Neural progenitor cell (in vitro differentiated cells): ENCODE measurements around the gene PWWP2B. TPM values are rescaled to one million over a fixed set of nuclear protein-coding genes. Genes with fewer than 3 reads are reported as not detected.

Source experiments
- DNase-seq: peaks from one replicate; pipeline ENCODE4 v3.0.0-alpha.2; 2016; ENCODE audit warnings: low spot score
- H2AFZ ChIP-seq: fragments of 200-600 bp; sonication (generic); replicated peaks from 2 replicates; pipeline ENCODE4 v1.6.1; 2016; ENCODE audit warnings: antibody characterized with exemption
- H3F3A ChIP-seq: fragments of 200-600 bp; sonication (generic); 2 replicates; pipeline ENCODE4 v1.6.1; 2016; ENCODE audit warnings: antibody characterized with exemption, low read depth
- H3K27ac ChIP-seq: fragments of 200-600 bp; sonication (generic); 2 replicates; pipeline ENCODE4 v1.5.1; 2016; ENCODE audit warnings: mild to moderate bottlenecking
- H3K27me3 ChIP-seq: fragments of 200-600 bp; sonication (generic); 2 replicates; pipeline ENCODE4 v1.6.1; 2016; ENCODE audit warnings: mild to moderate bottlenecking, moderate library complexity
- H3K36me3 ChIP-seq: fragments of 200-600 bp; sonication (generic); 2 replicates; pipeline ENCODE4 v1.5.1; 2016
- H3K4me1 ChIP-seq: fragments of 200-600 bp; sonication (generic); 2 replicates; pipeline ENCODE4 v1.6.1; 2016; ENCODE audit warnings: mixed run types
- H3K4me2 ChIP-seq: fragments of 200-600 bp; sonication (generic); 2 replicates; pipeline ENCODE4 v1.6.1; 2016
- H3K4me3 ChIP-seq: fragments of 200-600 bp; sonication (generic); 2 replicates; pipeline ENCODE4 v1.5.1; 2016
- H3K79me2 ChIP-seq: fragments of 200-600 bp; sonication (generic); 2 replicates; pipeline ENCODE4 v1.6.1; 2016; ENCODE audit warnings: low read depth
- H3K9ac ChIP-seq: fragments of 200-600 bp; sonication (generic); 2 replicates; pipeline ENCODE4 v1.6.1; 2016
- H3K9me3 ChIP-seq: fragments of 200-600 bp; sonication (generic); 2 replicates; pipeline ENCODE4 v1.5.1; 2016; ENCODE audit warnings: low read depth
- H4K20me1 ChIP-seq: fragments of 200-600 bp; sonication (generic); 2 replicates; pipeline ENCODE4 v1.6.1; 2016; ENCODE audit warnings: low read depth
- H3K27ac Mint-ChIP-seq: 3 replicates; pipeline ENCODE4 v1.8.0; 2021; ENCODE audit warnings: mixed read lengths
- H3K27me3 Mint-ChIP-seq: 2 replicates; pipeline ENCODE4 v1.8.0; 2022; ENCODE audit warnings: low read depth, mild to moderate bottlenecking, inconsistent platforms, moderate library complexity, mixed read lengths; ENCODE audit not compliant: insufficient read depth
- H3K36me3 Mint-ChIP-seq: 3 replicates; pipeline ENCODE4 v1.8.0; 2021; ENCODE audit warnings: mixed read lengths
- H3K4me1 Mint-ChIP-seq: 3 replicates; pipeline ENCODE4 v1.8.0; 2021; ENCODE audit warnings: mixed read lengths
- H3K4me3 Mint-ChIP-seq: 3 replicates; pipeline ENCODE4 v1.8.0; 2021; ENCODE audit warnings: mild to moderate bottlenecking, moderate library complexity, mixed read lengths
- H3K9me3 Mint-ChIP-seq: 3 replicates; pipeline ENCODE4 v1.8.0; 2020; ENCODE audit warnings: mixed read lengths
- EZH2 ChIP-seq: fragments of 200-600 bp; sonication (generic); IDR thresholded peaks from 2 replicates; pipeline ENCODE4 v1.6.1; 2017; ENCODE audit warnings: antibody characterized with exemption, mild to moderate bottlenecking, moderate library complexity
- EZH2phosphoT487 ChIP-seq: fragments of 200-600 bp; sonication (generic); IDR thresholded peaks from 2 replicates; pipeline ENCODE4 v1.6.1; 2017; ENCODE audit warnings: antibody characterized with exemption
- total RNA-seq: library from RNA; depleted of rRNA; stranded (reverse); fragments of >200 nt; gene quantifications from 2 replicates; pipeline ENCODE4 v1.2.3, GENCODE V29; 2015; ENCODE audit warnings: low replicate concordance
- TF ChIP-seq, protein P1 (sequence below): fragments of 200-600 bp; sonication (generic); IDR thresholded peaks from 2 replicates; pipeline ENCODE4 v1.5.1; 2017; ENCODE audit warnings: antibody characterized with exemption, mild to moderate bottlenecking

PWWP2B gene
- total RNA-seq, 1 donor from 2014 or later = 0.34 TPM

DNA sequence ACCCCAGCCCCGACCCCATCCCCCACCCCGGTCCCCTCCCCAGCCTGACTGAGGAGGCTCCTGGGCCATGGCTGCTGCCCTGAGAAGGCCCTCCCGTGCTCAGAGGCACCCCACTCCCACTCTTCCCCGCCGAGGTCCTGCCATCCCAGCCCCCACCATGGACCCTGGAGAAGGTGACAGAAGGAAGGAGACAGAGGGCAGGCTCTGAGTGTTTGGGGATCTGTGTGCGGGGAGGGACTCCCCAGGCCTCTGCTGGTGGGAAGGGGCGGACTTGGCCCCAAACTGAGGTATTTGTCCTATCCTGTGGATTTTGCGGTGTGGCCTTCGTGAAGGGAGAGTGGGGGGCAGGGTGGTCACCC is 53.4 kb downstream of the PWWP2B start:
- Histone ChIP-seq H3K4me2 (no peak overlapping the region), H2AFZ (no peak overlapping the region), H3K79me2 (no peaks in the 10 kb centered on the region), H4K20me1 (peaks cover 4% of the 10 kb centered on the region), H3K9me3 (no peaks in the 10 kb centered on the region), H3F3A (peaks cover 20% of the 10 kb centered on the region), H3K27me3 (peaks cover 6% of the 10 kb centered on the region), H3K4me1 (peaks cover 15% of the 10 kb centered on the region), H3K9ac (no peak overlapping the region), H3K27ac (no peak overlapping the region), H3K36me3 (no peaks in the 10 kb centered on the region), H3K4me3 (no peak overlapping the region)
- Mint-ChIP-seq H3K4me3 (no peak overlapping the region), H3K4me1 (peaks cover 18% of the 10 kb centered on the region), H3K27me3 (peaks cover 7% of the 10 kb centered on the region), H3K27ac (no peak overlapping the region), H3K9me3 (no peaks in the 10 kb centered on the region), H3K36me3 (no peaks in the 10 kb centered on the region)
- DNase-seq = no peak
- TF ChIP-seq, protein P1, sequence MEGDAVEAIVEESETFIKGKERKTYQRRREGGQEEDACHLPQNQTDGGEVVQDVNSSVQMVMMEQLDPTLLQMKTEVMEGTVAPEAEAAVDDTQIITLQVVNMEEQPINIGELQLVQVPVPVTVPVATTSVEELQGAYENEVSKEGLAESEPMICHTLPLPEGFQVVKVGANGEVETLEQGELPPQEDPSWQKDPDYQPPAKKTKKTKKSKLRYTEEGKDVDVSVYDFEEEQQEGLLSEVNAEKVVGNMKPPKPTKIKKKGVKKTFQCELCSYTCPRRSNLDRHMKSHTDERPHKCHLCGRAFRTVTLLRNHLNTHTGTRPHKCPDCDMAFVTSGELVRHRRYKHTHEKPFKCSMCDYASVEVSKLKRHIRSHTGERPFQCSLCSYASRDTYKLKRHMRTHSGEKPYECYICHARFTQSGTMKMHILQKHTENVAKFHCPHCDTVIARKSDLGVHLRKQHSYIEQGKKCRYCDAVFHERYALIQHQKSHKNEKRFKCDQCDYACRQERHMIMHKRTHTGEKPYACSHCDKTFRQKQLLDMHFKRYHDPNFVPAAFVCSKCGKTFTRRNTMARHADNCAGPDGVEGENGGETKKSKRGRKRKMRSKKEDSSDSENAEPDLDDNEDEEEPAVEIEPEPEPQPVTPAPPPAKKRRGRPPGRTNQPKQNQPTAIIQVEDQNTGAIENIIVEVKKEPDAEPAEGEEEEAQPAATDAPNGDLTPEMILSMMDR = no peak
- TF ChIP-seq EZH2phosphoT487 (no peak), EZH2 (no peak)

- peaks cover 19% of the 10 kb centered on the region for H3F3A ChIP-seq
- H3K4me3 Mint-ChIP-seq = no peak overlapping the region
- H3K9me3 ChIP-seq = no peaks in the 10 kb centered on the region
- no peaks in the 10 kb centered on the region for H3K36me3 Mint-ChIP-seq
- H3K9me3 Mint-ChIP-seq = no peaks in the 10 kb centered on the region
- no peak overlapping the region for H2AFZ ChIP-seq
- H4K20me1 ChIP-seq = peaks cover 4% of the 10 kb centered on the region
- no peak overlapping the region for H3K4me3 ChIP-seq
- no peak overlapping the region for H3K27ac ChIP-seq
- H3K27ac Mint-ChIP-seq = no peak overlapping the region
- H3K36me3 ChIP-seq = no peaks in the 10 kb centered on the region
- no peak overlapping the region for H3K4me2 ChIP-seq
- H3K4me1 ChIP-seq = peaks cover 13% of the 10 kb centered on the region
- peaks cover 16% of the 10 kb centered on the region for H3K4me1 Mint-ChIP-seq
- no peak for TF ChIP-seq EZH2
- peaks cover 6% of the 10 kb centered on the region for H3K27me3 ChIP-seq
- H3K27me3 Mint-ChIP-seq = peaks cover 6% of the 10 kb centered on the region
- DNase-seq = no peak
- H3K9ac ChIP-seq = no peak overlapping the region
- H3K79me2 ChIP-seq = no peaks in the 10 kb centered on the region
Observed at GRCh38 chr10:132450825-132451505, 54.0 kb downstream of the PWWP2B start.

- no peak overlapping the region for H3K27ac ChIP-seq
Observed at GRCh38 chr10:132451506-132452215, 54.7 kb downstream of the PWWP2B start.

More at GRCh38 chr10:132451506-132452215, 54.7 kb downstream of the PWWP2B start:
- Mint-ChIP-seq H3K27ac (no peak overlapping the region), H3K4me1 (peaks cover 14% of the 10 kb centered on the region), H3K4me3 (no peak overlapping the region), H3K27me3 (peaks cover 6% of the 10 kb centered on the region), H3K36me3 (no peaks in the 10 kb centered on the region), H3K9me3 (no peaks in the 10 kb centered on the region)
- Histone ChIP-seq H3K4me1 (peaks cover 13% of the 10 kb centered on the region), H3K27me3 (peaks cover 8% of the 10 kb centered on the region), H3K4me2 (no peak overlapping the region), H3K79me2 (no peaks in the 10 kb centered on the region), H3F3A (peaks cover 19% of the 10 kb centered on the region), H3K4me3 (no peak overlapping the region), H2AFZ (no peak overlapping the region), H3K9me3 (no peaks in the 10 kb centered on the region), H4K20me1 (peaks cover 4% of the 10 kb centered on the region), H3K36me3 (no peaks in the 10 kb centered on the region), H3K9ac (no peak overlapping the region)
- no peak for DNase-seq
- TF ChIP-seq, protein P1 = no peak
- no peak for TF ChIP-seq EZH2phosphoT487
- TF ChIP-seq EZH2 = no peak
